ENCODE measurements around the gene RINL.
A peak's percentile ranks its signal among the peaks of the same experiment; 100 is the strongest.

RINL gene

DNA sequence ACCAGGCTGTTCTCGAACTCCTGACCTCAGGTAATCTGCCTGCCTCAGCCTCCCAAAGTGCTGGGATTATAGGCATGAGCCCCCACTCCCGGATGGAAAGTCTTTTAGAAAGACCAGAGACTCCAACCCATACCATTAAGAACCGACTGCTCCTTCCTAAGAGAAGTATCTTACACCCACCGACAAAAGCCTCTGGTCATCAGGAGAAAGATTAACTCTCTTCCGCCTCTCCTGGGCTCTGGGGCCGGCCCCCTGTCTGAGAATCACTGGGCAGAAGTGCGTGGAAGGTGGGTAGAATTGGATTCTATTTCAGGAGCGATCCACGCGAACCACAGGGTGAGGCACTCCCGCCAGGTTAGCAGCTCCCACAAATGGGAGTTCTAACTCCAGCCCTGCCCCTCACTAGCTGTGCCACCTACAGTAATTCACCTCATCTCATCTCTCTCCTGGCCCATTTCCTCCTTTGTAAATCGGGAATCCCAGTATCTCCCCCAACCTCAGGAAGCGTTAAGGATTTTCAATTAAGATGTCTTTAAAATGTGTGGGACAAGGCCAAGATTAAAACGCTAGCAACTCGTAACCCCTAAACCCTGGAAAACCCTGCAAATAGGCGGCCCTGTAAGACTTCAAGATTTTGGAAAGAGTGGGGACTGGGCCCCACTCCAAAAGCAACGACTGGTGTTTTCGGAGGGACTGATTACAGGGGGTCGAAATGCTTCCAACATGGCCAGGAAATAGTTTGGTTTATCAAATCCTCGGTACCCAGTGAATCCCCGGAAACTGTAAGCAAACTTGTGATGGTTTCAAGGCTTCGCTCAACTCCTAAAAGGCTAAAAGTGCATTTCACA lies 29.6 kb downstream of the RINL start:
- 21 to 36% methylated on average over 14 to 17 of the region's 22 CpGs for WGBS, 2 experiments (ENCODE audit: insufficient coverage in 2 of 2)
- Histone ChIP-seq H3K4me1 (ENCODE audit: control insufficient read depth, insufficient read depth, low read length, poor library complexity, severe bottlenecking) (peaks cover 30% of the 10 kb centered on the region), H3K27ac (ENCODE audit: low read depth, low read length, severe bottlenecking) (peak overlapping the region; percentile 100), H3K36me3 (ENCODE audit: control insufficient read depth, insufficient read depth, low read length) (peaks cover 54% of the 10 kb centered on the region), H3K4me3 (ENCODE audit: extremely low read depth, insufficient read depth, low read length, poor library complexity, severe bottlenecking) (peak overlapping the region; percentile 91), H3K9me3 (ENCODE audit: control insufficient read depth, low read length) (no peaks in the 10 kb centered on the region)

- Histone ChIP-seq H3K27ac (ENCODE audit: low read depth, low read length, severe bottlenecking) (no peak overlapping the region), H3K4me3 (ENCODE audit: extremely low read depth, insufficient read depth, low read length, poor library complexity, severe bottlenecking) (no peak overlapping the region), H3K36me3 (ENCODE audit: control insufficient read depth, insufficient read depth, low read length) (peaks cover 79% of the 10 kb centered on the region), H3K9me3 (ENCODE audit: control insufficient read depth, low read length) (no peaks in the 10 kb centered on the region), H3K4me1 (ENCODE audit: control insufficient read depth, insufficient read depth, low read length, poor library complexity, severe bottlenecking) (peaks cover 39% of the 10 kb centered on the region)
- 89 to 100% methylated on average over 1 of the region's 2 CpGs for WGBS, 2 experiments (ENCODE audit: insufficient coverage in 2 of 2)
Observed at GRCh38 chr19:38846097-38846496, 32.0 kb downstream of the RINL start.

DNA sequence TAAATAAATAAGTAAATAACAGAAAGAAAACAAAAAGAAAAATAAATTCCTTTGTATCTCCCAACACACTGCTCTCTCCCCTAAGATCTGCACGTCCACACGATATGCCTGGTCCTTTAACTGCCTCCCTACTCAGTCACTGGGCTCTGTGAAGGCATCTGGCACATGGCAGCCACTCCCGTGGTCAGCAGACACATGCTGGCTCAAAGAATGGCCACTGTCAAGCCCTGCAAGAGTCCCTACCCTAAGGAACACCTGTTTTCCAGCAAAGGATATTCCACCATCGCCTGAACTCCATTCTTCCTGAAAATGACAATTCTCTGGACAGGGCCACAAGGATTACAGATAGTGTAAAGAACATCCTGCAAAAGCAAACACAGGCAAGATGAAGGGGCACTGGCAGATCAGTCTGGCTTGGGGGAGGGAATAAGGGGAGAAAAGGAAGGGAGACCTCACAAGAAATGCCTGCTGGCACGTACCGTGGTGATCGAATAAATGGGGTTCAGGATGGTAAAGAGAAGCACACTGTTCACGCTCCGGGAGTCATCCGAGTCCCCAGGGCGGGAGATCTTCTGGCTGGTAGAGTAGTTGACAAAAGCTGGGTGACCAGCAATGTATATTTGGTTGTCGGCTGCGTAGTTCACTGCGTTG lies 32.6 kb downstream of the RINL start:
- Histone ChIP-seq H3K4me1 (ENCODE audit: control insufficient read depth, insufficient read depth, low read length, poor library complexity, severe bottlenecking) (peaks cover 41% of the 10 kb centered on the region), H3K9me3 (ENCODE audit: control insufficient read depth, low read length) (no peaks in the 10 kb centered on the region), H3K4me3 (ENCODE audit: extremely low read depth, insufficient read depth, low read length, poor library complexity, severe bottlenecking) (no peak overlapping the region), H3K36me3 (ENCODE audit: control insufficient read depth, insufficient read depth, low read length) (peaks cover 85% of the 10 kb centered on the region), H3K27ac (ENCODE audit: low read depth, low read length, severe bottlenecking) (no peak overlapping the region)
- 93 to 94% methylated on average over 7 to 11 of the region's 14 CpGs for WGBS, 2 experiments (ENCODE audit: insufficient coverage in 2 of 2)

- H3K4me3 ChIP-seq (ENCODE audit: extremely low read depth, insufficient read depth, low read length, poor library complexity, severe bottlenecking), result no peak overlapping the region
- no peak overlapping the region for H3K27ac ChIP-seq (ENCODE audit: low read depth, low read length, severe bottlenecking)
- peaks cover 52% of the 10 kb centered on the region for H3K4me1 ChIP-seq (ENCODE audit: control insufficient read depth, insufficient read depth, low read length, poor library complexity, severe bottlenecking)
- WGBS, 2 experiments (ENCODE audit: insufficient coverage in 2 of 2), result 96 to 99% methylated on average over 9 to 11 of the region's 11 CpGs
- no peaks in the 10 kb centered on the region for H3K9me3 ChIP-seq (ENCODE audit: control insufficient read depth, low read length)
- H3K36me3 ChIP-seq (ENCODE audit: control insufficient read depth, insufficient read depth, low read length), result peaks cover 98% of the 10 kb centered on the region
Observed at GRCh38 chr19:38844093-38844686, 33.9 kb downstream of the RINL start.

- Histone ChIP-seq H3K36me3 (ENCODE audit: control insufficient read depth, insufficient read depth, low read length) (peaks cover 100% of the 10 kb centered on the region), H3K27ac (ENCODE audit: low read depth, low read length, severe bottlenecking) (no peak overlapping the region), H3K4me3 (ENCODE audit: extremely low read depth, insufficient read depth, low read length, poor library complexity, severe bottlenecking) (no peak overlapping the region), H3K9me3 (ENCODE audit: control insufficient read depth, low read length) (no peaks in the 10 kb centered on the region), H3K4me1 (ENCODE audit: control insufficient read depth, insufficient read depth, low read length, poor library complexity, severe bottlenecking) (peaks cover 59% of the 10 kb centered on the region)
- WGBS, 2 experiments (ENCODE audit: insufficient coverage in 2 of 2), result 94 to 95% methylated on average over 6 to 8 of the region's 9 CpGs
Observed at GRCh38 chr19:38843175-38843758, 34.8 kb downstream of the RINL start.

DNA sequence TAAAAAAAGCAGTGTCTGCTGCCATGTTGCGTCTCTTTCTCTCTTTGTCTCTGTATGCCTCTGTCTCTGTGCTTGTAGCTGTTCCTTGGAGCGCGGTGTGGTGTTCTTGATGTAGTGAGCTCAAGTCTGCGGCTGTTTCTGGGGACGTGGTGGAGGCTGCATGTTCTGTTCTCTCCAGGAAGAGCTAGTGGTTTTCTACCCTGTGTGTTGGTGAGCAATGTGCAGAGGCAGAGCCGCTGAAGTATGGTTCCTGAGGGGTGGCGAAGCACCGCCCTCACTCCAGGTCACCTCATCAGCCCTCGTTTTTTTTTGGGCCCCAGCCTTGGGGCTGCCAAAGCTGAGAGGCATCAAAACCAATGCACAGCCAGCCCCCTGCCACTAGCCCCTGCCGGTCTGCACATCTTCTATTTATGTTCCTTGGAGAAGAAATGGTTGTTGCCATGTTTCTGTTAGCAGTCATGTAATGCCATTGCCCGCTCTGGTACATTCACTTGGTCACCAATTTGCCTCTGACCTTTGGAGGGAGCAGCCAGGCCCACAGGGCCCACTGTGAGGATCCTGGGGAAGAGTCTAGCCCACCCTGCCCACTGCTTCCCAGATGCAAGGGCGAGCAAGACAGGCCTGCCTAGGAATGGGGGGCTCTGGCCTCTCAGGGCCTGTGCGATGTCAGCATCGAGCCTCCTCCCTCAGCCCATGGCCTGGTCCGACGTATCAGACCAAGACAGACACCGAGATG lies 35.5 kb downstream of the RINL start:
- H3K36me3 ChIP-seq (ENCODE audit: control insufficient read depth, insufficient read depth, low read length), result peaks cover 100% of the 10 kb centered on the region
- H3K4me1 ChIP-seq (ENCODE audit: control insufficient read depth, insufficient read depth, low read length, poor library complexity, severe bottlenecking), result peaks cover 57% of the 10 kb centered on the region
- no peak overlapping the region for H3K4me3 ChIP-seq (ENCODE audit: extremely low read depth, insufficient read depth, low read length, poor library complexity, severe bottlenecking)
- 96 to 97% methylated on average over 12 to 16 of the region's 17 CpGs for WGBS, 2 experiments (ENCODE audit: insufficient coverage in 2 of 2)
- peak overlapping the region; percentile 1 for H3K27ac ChIP-seq (ENCODE audit: low read depth, low read length, severe bottlenecking)
- no peaks in the 10 kb centered on the region for H3K9me3 ChIP-seq (ENCODE audit: control insufficient read depth, low read length)

DNA sequence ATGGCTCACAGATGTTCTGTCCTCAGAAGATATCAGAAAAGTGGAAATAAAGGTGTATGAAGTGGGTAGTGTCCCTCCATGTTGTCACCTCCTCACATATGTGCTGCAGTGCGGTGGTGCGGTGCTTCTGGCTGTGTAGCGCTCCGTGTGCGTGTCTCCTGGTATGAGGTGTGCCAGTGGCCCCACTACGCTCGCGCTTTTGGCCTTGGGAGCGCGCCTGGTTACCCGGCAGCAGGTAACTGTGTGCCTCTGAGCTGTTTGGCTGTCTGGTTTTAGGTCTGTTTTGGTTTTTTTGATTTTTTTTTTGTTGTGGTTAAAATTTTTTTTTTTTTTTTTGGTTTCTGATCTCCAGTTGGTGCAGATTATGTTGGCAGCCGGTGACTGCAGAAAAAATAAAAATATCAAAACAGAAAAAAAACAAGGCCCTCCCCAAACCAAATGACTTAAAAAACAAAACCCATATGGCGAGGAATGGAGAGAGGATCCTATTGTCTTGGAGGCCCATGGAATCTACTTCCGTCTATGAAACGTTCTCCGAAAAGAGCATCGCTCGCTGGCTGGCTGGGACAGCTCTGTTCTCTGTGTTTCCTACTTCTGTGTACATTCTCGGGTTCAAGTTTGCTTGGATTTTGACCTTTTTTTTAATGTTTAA lies 36.2 kb downstream of the RINL start:
- no peak overlapping the region for H3K27ac ChIP-seq (ENCODE audit: low read depth, low read length, severe bottlenecking)
- H3K4me3 ChIP-seq (ENCODE audit: extremely low read depth, insufficient read depth, low read length, poor library complexity, severe bottlenecking), result no peak overlapping the region
- H3K4me1 ChIP-seq (ENCODE audit: control insufficient read depth, insufficient read depth, low read length, poor library complexity, severe bottlenecking), result peaks cover 56% of the 10 kb centered on the region
- peaks cover 100% of the 10 kb centered on the region for H3K36me3 ChIP-seq (ENCODE audit: control insufficient read depth, insufficient read depth, low read length)
- 93 to 97% methylated on average over 11 to 18 of the region's 19 CpGs for WGBS, 2 experiments (ENCODE audit: insufficient coverage in 2 of 2)
- H3K9me3 ChIP-seq (ENCODE audit: control insufficient read depth, low read length), result no peaks in the 10 kb centered on the region

- Histone ChIP-seq H3K9me3 (ENCODE audit: control insufficient read depth, low read length) (no peaks in the 10 kb centered on the region), H3K4me3 (ENCODE audit: extremely low read depth, insufficient read depth, low read length, poor library complexity, severe bottlenecking) (no peak overlapping the region), H3K27ac (ENCODE audit: low read depth, low read length, severe bottlenecking) (peak overlapping the region; percentile 36), H3K36me3 (ENCODE audit: control insufficient read depth, insufficient read depth, low read length) (peaks cover 100% of the 10 kb centered on the region), H3K4me1 (ENCODE audit: control insufficient read depth, insufficient read depth, low read length, poor library complexity, severe bottlenecking) (peaks cover 54% of the 10 kb centered on the region)
- WGBS, 2 experiments (ENCODE audit: insufficient coverage in 2 of 2), result 95 to 98% methylated on average over 6 to 9 of the region's 12 CpGs
Observed at GRCh38 chr19:38841180-38841766, 36.8 kb downstream of the RINL start.

GRCh38 chr19:38840583-38840968 lies 37.5 kb downstream of the RINL start:
- Histone ChIP-seq H3K9me3 (ENCODE audit: control insufficient read depth, low read length) (no peaks in the 10 kb centered on the region), H3K27ac (ENCODE audit: low read depth, low read length, severe bottlenecking) (peak overlapping the region; percentile 36), H3K4me3 (ENCODE audit: extremely low read depth, insufficient read depth, low read length, poor library complexity, severe bottlenecking) (no peak overlapping the region), H3K36me3 (ENCODE audit: control insufficient read depth, insufficient read depth, low read length) (peaks cover 100% of the 10 kb centered on the region), H3K4me1 (ENCODE audit: control insufficient read depth, insufficient read depth, low read length, poor library complexity, severe bottlenecking) (peaks cover 54% of the 10 kb centered on the region)
- whole genome bisulfite sequencing, 2 experiments (ENCODE audit: insufficient coverage in 2 of 2), result 96 to 100% methylated on average over 3 to 4 of the region's 5 CpGs

Measured in mesodermal cell (in vitro differentiated cells).